Omental fat pad (tissue), 4 donors: ENCODE results near the gene OR2T4. TPM values are rescaled to one million over a fixed set of nuclear protein-coding genes. Genes with fewer than 3 reads are reported as not detected.

Source experiments
- ATAC-seq: fragments of 150-250 bp; one replicate; pipeline ENCODE4 v1.9.1; 2016; ENCODE audit warnings: mild to moderate bottlenecking, moderate library complexity; ENCODE audit not compliant: low FRiP score
- DNase-seq: peaks from one replicate; pipeline ENCODE4 v3.0.0-alpha.2; 2019; ENCODE audit warnings: low spot score
- CTCF ChIP-seq, 3 donors: fragments of 450-650 bp; IDR thresholded peaks; one replicate each; pipeline ENCODE4 v1.5.1; 2016 to 2017; ENCODE audit warnings: antibody characterized with exemption in 3 of 3, mild to moderate bottlenecking in 3 of 3, moderate library complexity in 2 of 3
- total RNA-seq, 4 donors: library from RNA; depleted of rRNA; stranded (reverse); fragments of >200 nt; gene quantifications; one replicate each; pipeline ENCODE4 v1.1.0, GENCODE V29; 2016

Gene OR2T4
- total RNA-seq, 4 donors from 2014 or later, result not detected

DNA sequence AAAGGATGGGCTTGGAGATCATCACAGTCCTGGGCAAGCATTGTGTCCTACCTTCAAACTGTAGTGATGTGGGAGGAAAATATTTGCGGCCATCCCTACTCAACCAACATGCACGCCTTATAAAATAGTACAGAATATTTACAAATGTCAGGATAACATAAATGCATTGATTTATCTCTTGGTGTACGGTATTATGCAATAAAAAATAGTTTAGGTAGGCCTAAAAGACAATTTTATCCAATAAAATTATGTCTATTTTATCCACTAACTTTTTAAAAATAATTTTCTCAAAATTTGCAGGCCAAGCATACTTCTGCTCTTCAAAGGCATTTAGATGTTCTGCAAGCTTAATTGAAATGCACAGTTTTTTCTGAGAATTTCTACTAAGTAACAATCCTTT lies 41.3 kb downstream of the OR2T4 start, which contains the start of gene OR2T1:
OR2T1 (plus strand) TSS at position 301 of the 400 bp plus-strand sequence. CDS start 3,100 bp downstream, outside the sequence.
- no peak for ATAC-seq
- no peak for TF ChIP-seq CTCF (IDR thresholded peaks at IDR 0.05)
- no peak for DNase-seq

DNA sequence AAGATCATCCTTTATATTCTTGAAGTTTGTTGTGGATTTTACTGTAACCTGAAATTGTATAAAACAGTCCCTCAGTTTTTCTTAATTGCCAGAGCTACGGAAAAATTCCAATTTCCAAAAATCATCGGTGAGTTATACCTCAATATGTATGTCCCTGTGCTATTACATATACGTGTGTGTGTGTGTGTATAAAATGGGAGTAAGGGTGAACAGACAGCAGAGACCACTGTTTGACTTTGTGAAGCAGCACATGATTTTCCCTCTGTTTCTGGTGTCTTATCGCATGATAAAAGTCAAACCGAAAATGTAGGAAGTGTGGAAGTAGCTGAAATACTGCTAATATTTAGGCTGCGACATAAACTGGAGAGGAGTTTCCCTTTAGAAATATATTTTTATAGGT lies 42.6 kb downstream of the OR2T4 start:
- ATAC-seq (no peak), DNase-seq (no peak)
- TF ChIP-seq CTCF (IDR thresholded peaks at IDR 0.05), result no peak

DNA sequence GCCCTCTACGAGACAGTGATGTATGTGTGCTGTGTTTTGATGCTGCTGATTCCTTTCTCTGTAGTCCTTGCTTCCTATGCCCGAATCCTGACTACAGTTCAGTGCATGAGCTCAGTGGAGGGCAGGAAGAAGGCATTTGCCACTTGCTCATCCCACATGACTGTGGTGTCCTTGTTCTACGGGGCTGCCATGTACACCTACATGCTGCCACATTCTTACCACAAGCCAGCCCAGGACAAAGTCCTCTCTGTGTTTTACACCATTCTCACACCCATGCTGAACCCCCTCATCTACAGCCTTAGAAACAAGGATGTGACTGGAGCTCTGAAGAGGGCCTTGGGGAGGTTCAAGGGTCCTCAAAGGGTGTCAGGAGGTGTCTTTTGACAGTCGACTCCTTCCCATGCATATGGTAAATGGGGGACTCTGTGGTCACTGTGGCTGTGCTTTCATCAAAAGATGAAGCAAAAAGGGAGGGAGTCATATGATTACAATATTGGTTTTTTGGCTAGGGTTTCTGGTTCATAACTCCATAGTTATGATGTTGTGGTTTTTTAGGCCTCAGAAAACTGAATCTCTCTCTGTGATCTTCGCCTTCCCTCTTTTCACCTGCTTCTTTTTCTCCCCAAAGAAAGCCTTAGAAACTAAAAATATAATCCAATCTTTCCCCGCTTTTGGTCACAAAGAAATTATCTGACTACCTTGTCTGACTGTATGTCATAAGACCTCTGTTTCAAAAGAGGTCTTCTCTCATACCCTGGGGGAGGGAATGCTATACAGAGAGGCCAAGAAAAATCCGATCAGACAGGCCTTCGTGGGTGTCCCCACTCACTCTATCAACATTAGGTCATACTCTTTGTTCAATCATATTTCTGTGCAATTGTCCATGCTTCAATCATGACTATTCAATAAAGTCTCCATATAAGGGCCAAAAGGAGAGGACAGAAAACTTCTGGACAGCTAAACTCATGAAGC lies 45.5 kb downstream of the OR2T4 start:
- DNase-seq, result no peak
- no peak for TF ChIP-seq CTCF (IDR thresholded peaks at IDR 0.05)
- ATAC-seq, result no peak

Other genes starting within 250 kb of the OR2T4 start
- gene OR2M5, start 216.5 kb upstream of the OR2T4 start, total RNA-seq, result not detected
- not detected for gene OR2M2, start 186.8 kb upstream of the OR2T4 start, total RNA-seq
- not detected for gene OR2M3, start 164.4 kb upstream of the OR2T4 start, total RNA-seq
- not detected for gene OR2M4, start 130.2 kb upstream of the OR2T4 start, total RNA-seq
- under 1 TPM in 1 of 4 donors, not detected in 3; 0.69 TPM for gene OR2T33, start 83.7 kb upstream of the OR2T4 start, total RNA-seq
- gene OR2T12, start 58.2 kb upstream of the OR2T4 start, total RNA-seq, result not detected
- gene OR2M7, start 37.1 kb upstream of the OR2T4 start, total RNA-seq, result not detected
- not detected for gene OR14C36, start 12.9 kb upstream of the OR2T4 start, total RNA-seq
- not detected for gene OR2T6, start 14.1 kb downstream of the OR2T4 start, total RNA-seq
- not detected for gene OR2T1, start 41.4 kb downstream of the OR2T4 start, total RNA-seq
- not detected for gene OR2T2, start 84.0 kb downstream of the OR2T4 start, total RNA-seq
- not detected for gene OR2T3, start 111.7 kb downstream of the OR2T4 start, total RNA-seq
- gene OR2T5, start 126.9 kb downstream of the OR2T4 start, total RNA-seq, result not detected
- not detected for gene OR2G6, start 146.4 kb downstream of the OR2T4 start, total RNA-seq
- not detected for gene OR2T29, start 201.1 kb downstream of the OR2T4 start, total RNA-seq
- not detected for gene OR2T34, start 213.1 kb downstream of the OR2T4 start, total RNA-seq
- gene OR2T10, start 236.0 kb downstream of the OR2T4 start, total RNA-seq, result not detected